Fibroblast of lung (primary cell): Measurements from ENCODE around the gene GZMM. TPM values are rescaled to one million over a fixed set of nuclear protein-coding genes. Genes with fewer than 3 reads are reported as not detected.
"Not testable (repeated sequence)": the region's sequence is repeated elsewhere in the genome, so short reads cannot be mapped to it uniquely, and the experiment has no call there.

Source experiments
- DNase-seq, 2 donors: peaks; one replicate each; pipeline versions ENCODE4 v3.0.0 to v3.0.0-alpha.2; 2010; ENCODE audit warnings: low read depth in 2 of 2
- H2AFZ ChIP-seq: 2 replicates; pipeline ENCODE4 v1.5.1; 2012; ENCODE audit warnings: low read length, control low read depth, inconsistent platforms
- H3K27ac ChIP-seq: 2 replicates; pipeline ENCODE4 v1.5.1; 2011; ENCODE audit warnings: low read length, control low read depth; ENCODE audit not compliant: insufficient read depth
- H3K27me3 ChIP-seq: 2 replicates; pipeline ENCODE4 v1.5.1; 2011; ENCODE audit warnings: mild to moderate bottlenecking, low read length; ENCODE audit not compliant: control insufficient read depth, insufficient read depth
- H3K36me3 ChIP-seq: 2 replicates; pipeline ENCODE4 v1.5.1; 2011; ENCODE audit warnings: low read length; ENCODE audit not compliant: control insufficient read depth, insufficient read depth
- H3K4me1 ChIP-seq: 2 replicates; pipeline ENCODE4 v1.5.1; 2011; ENCODE audit warnings: low read length; ENCODE audit not compliant: control insufficient read depth, insufficient read depth; ENCODE audit errors: extremely low read depth
- H3K4me2 ChIP-seq: 2 replicates; pipeline ENCODE4 v1.5.1; 2011; ENCODE audit warnings: low read length, control low read depth; ENCODE audit not compliant: insufficient read depth; ENCODE audit errors: extremely low read depth
- H3K4me3 ChIP-seq, 4 experiments: fragments of 200-600 bp in 1 of 4; sonication (generic) in 1 of 4; replicated peaks in 1 of 4; 2 replicates each; pipeline ENCODE4 v1.5.1; 2011 to 2016; ENCODE audit warnings: low read length in 4 of 4, low read depth in 3 of 4, mild to moderate bottlenecking in 3 of 4, control low read depth in 2 of 4, inconsistent platforms in 1 of 4, mixed read lengths in 1 of 4; ENCODE audit not compliant: insufficient read depth in 1 of 4; ENCODE audit errors: control extremely low read depth in 1 of 4
- H3K79me2 ChIP-seq: 2 replicates; pipeline ENCODE4 v1.5.1; 2012; ENCODE audit warnings: mild to moderate bottlenecking, low read length, inconsistent platforms; ENCODE audit not compliant: control insufficient read depth, insufficient read depth
- H3K9ac ChIP-seq: 2 replicates; pipeline ENCODE4 v1.5.1; 2011; ENCODE audit warnings: mild to moderate bottlenecking, low read length, control low read depth; ENCODE audit not compliant: insufficient read depth
- H3K9me3 ChIP-seq: 2 replicates; pipeline ENCODE4 v1.5.1; 2012; ENCODE audit warnings: low read depth, low read length; ENCODE audit not compliant: control insufficient read depth, insufficient read depth
- H4K20me1 ChIP-seq: 2 replicates; pipeline ENCODE4 v1.5.1; 2011; ENCODE audit warnings: low read length; ENCODE audit not compliant: control insufficient read depth, insufficient read depth; ENCODE audit errors: extremely low read depth
- CTCF ChIP-seq, 2 donors: IDR thresholded peaks in 1 of 2; conservative IDR thresholded peaks in 1 of 2; 1 replicate in 1 of 2; 2 replicates in 1 of 2; pipeline ENCODE4 v1.5.1; 2011 to 2012; ENCODE audit warnings: low read length in 2 of 2, control low read depth in 1 of 2, inconsistent platforms in 1 of 2, low read depth in 1 of 2, mild to moderate bottlenecking in 1 of 2
- EZH2 ChIP-seq: IDR thresholded peaks from 2 replicates; pipeline ENCODE4 v1.5.1; 2012; ENCODE audit warnings: low read length, control low read depth, mild to moderate bottlenecking; ENCODE audit errors: missing control alignments
- polyA plus RNA-seq, 2 donors: library from polyadenylated mRNA; depleted of rRNA in 1 of 2; stranded (reverse) in 1 of 2; unstranded in 1 of 2; fragments of >200 nt; gene quantifications; 2 replicates each; pipeline ENCODE4 v1.2.1, GENCODE V29; 2011 to 2012; ENCODE audit warnings: missing spikeins in 1 of 2
- total RNA-seq: library from RNA; depleted of rRNA; stranded (reverse); fragments of >200 nt; gene quantifications from 2 replicates; pipeline ENCODE4 v1.2.1, GENCODE V29; 2014

Gene GZMM
- total and polyA plus RNA-seq, 2 donors (not counting 1 experiment from before 2014, with no cell fraction given) = 0.17 to 0.35 TPM

GRCh38 chr19:584240-585001 is 40.6 kb downstream of the GZMM start:
- no peak overlapping the region for H3K27ac ChIP-seq
- peaks cover 8% of the 10 kb centered on the region for H3K36me3 ChIP-seq
- H3K27me3 ChIP-seq = peaks cover 6% of the 10 kb centered on the region
- no peak for TF ChIP-seq EZH2
- TF ChIP-seq CTCF (conservative IDR thresholded peaks at IDR 0.05 in 1 of 2, IDR thresholded peaks at IDR 0.05 in 1 of 2; ENCODE audit: low read depth in 1 of 2, low read length in 2 of 2) = peak; percentile 83 to 91
- H3K79me2 ChIP-seq = peaks cover 6% of the 10 kb centered on the region
- no peak overlapping the region for H3K9ac ChIP-seq
- DNase-seq = peak in 1 of 2 donors; percentile 39
- no peaks in the 10 kb centered on the region for H4K20me1 ChIP-seq
- no peaks in the 10 kb centered on the region for H3K4me1 ChIP-seq
- no peak overlapping the region for H2AFZ ChIP-seq
- H3K9me3 ChIP-seq = no peaks in the 10 kb centered on the region
- H3K4me2 ChIP-seq = no peak overlapping the region
- H3K4me3 ChIP-seq = no peak overlapping the region

GRCh38 chr19:585146-585545 is 41.3 kb downstream of the GZMM start:
- not testable (repeated sequence) for H3K79me2 ChIP-seq, H3K27ac ChIP-seq, H2AFZ ChIP-seq, H3K4me1 ChIP-seq, H3K4me2 ChIP-seq, DNase-seq, H3K36me3 ChIP-seq, H3K9me3 ChIP-seq, H3K4me3 ChIP-seq, H4K20me1 ChIP-seq, H3K27me3 ChIP-seq, H3K9ac ChIP-seq

GRCh38 chr19:585551-586110 is 41.8 kb downstream of the GZMM start:
- H3K4me3 ChIP-seq = no peak overlapping the region
- no peaks in the 10 kb centered on the region for H4K20me1 ChIP-seq
- no peaks in the 10 kb centered on the region for H3K4me1 ChIP-seq
- H3K9ac ChIP-seq = no peak overlapping the region
- H3K36me3 ChIP-seq = peaks cover 5% of the 10 kb centered on the region
- H2AFZ ChIP-seq = no peak overlapping the region
- DNase-seq = no peak
- peaks cover 6% of the 10 kb centered on the region for H3K27me3 ChIP-seq
- no peak overlapping the region for H3K4me2 ChIP-seq
- H3K79me2 ChIP-seq = no peaks in the 10 kb centered on the region
- no peaks in the 10 kb centered on the region for H3K9me3 ChIP-seq
- TF ChIP-seq EZH2 (no peak), CTCF (conservative IDR thresholded peaks at IDR 0.05 in 1 of 2, IDR thresholded peaks at IDR 0.05 in 1 of 2; ENCODE audit: low read depth in 1 of 2, low read length in 2 of 2) (no peak)
- H3K27ac ChIP-seq = no peak overlapping the region
